ENCODE data around the gene PUM1. TPM values are rescaled to one million over a fixed set of nuclear protein-coding genes. Genes with fewer than 3 reads are reported as not detected.

Gene PUM1
- total RNA-seq, 4 donors from 2014 or later, result 66.7 to 121 (median 83.9) TPM

- DNase-seq (ENCODE audit: low spot score) (no peak), ATAC-seq (ENCODE audit: low FRiP score) (no peak)
- TF ChIP-seq CTCF (IDR thresholded peaks at IDR 0.05), result no peak
These were observed 43.3 kb downstream of the PUM1 start for GRCh38 chr1:31022259-31022658.

DNA sequence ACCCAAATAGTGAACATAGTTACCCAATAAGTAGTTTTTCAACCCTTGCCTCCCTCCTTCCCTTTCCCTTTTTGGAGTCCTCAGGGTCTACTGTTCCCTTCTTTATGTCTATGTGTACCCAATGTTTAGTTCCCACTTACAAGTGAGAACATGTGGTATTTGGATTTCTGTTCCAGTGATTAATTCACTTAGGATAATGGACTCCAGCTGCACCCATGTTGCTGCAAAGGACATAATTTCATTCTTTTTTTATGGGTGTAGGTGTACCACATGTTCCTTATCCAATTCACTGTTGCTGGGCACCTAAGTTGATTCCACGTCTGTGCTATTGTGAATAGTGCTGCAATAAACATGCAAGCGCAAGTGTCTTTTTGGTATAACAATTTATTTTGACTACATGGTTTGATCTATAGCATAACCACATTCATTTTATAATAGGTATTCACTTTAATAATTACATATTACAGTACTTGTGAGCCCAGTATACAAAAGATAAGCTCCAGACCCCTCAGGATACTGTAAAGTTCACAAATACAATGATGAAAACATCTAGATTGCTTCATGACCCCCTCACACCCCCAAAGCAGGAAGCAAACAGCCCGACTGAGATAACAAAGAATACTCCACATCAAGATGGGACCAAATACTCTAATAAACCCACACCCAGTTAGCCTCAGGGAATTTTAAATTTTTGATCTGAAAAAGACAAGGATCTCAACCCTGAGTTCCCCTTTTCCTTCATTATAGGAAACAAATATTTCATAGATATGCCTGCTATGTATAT, 45.3 kb downstream of the PUM1 start:
- no peak for DNase-seq (ENCODE audit: low spot score)
- no peak for TF ChIP-seq CTCF (IDR thresholded peaks at IDR 0.05)
- ATAC-seq (ENCODE audit: low FRiP score), result no peak

DNA sequence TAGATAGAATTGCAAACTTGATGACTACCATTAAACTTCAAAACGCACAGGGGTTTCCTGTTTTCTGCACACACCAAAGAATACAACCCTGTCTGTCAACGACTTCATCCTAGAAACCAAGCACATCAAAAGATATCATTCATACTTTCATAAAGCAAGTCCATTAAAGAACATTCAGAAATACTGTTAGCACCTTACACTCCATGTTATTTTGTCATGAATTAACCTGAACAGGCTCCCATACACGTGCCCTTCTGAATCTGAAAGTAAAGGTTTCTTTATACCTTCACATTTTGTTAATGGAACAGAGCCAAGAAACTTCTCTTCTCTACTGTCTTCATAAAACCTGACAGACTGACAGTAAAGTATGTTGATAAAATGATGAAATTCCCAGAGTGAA, 46.1 kb downstream of the PUM1 start:
- no peak for TF ChIP-seq CTCF (IDR thresholded peaks at IDR 0.05)
- DNase-seq (ENCODE audit: low spot score) (no peak), ATAC-seq (ENCODE audit: low FRiP score) (no peak)

DNA sequence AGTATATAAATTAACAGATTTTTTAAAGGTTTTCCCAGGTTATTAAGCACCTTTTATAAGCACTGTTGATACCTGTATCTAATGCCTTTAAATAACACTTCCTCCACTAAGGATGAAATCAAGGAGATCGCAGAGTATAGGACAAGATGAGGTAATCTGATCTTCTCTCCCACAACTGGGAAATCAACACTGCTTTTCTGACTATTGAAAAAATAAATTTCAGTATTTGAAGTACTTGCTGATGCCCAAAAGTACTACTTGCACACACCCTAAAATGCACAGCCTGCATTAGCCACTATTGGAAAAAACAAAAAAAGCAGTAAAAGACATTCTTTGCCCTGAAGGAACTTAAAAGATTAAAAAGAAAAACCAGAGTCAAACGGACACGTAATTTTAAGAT, 48.6 kb downstream of the PUM1 start:
- no peak for TF ChIP-seq CTCF (IDR thresholded peaks at IDR 0.05)
- ATAC-seq (ENCODE audit: low FRiP score) (no peak), DNase-seq (ENCODE audit: low spot score) (no peak)

DNA sequence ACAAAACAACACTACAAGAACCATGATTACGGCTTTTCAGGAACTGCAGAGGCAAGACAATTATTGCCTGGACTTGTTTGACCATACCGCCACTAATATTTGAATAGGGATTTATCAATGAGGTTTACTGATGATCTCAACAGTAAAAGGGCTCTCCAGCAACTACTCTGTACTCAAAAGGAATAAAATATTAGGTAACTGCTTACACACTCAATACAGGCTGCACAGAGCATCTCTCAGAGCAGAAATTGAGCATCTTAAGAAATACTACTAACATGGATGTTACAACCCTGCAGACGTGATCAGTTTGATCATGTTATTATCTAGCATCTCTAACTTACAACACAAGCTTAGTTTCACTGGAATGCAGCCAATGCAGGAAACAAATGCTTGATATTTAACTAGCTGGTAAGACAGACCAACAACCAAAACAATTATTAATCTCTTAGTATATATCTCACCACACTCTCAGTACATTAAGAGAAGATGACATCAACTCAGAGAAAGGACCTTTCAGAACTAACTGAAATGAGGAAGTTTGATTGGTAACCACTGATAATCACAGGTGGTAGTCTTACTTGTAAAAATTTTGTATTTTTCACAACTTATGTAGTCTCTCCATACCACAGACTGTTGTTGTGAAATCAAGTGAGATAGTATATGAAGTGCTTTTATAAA, 52.2 kb downstream of the PUM1 start:
- DNase-seq (ENCODE audit: low spot score), result no peak
- no peak for ATAC-seq (ENCODE audit: low FRiP score)
- TF ChIP-seq CTCF (IDR thresholded peaks at IDR 0.05), result no peak

GRCh38 chr1:31012210-31012924, 53.1 kb downstream of the PUM1 start:
- no peak for TF ChIP-seq CTCF (IDR thresholded peaks at IDR 0.05)
- no peak for DNase-seq (ENCODE audit: low spot score)

More at GRCh38 chr1:31012210-31012924, 53.1 kb downstream of the PUM1 start:
- no peak for ATAC-seq (ENCODE audit: low FRiP score)

All from omental fat pad (tissue), 4 donors.